Measurements from ENCODE around the gene XPNPEP1. TPM values are rescaled to one million over a fixed set of nuclear protein-coding genes. Genes with fewer than 3 reads are reported as not detected.
"Not testable (repeated sequence)": the region's sequence is repeated elsewhere in the genome, so short reads cannot be mapped to it uniquely, and the experiment has no call there.

XPNPEP1 gene
- total and polyA plus RNA-seq, 9 donors = 61.4 to 76.7 (median 65.2) TPM

DNA sequence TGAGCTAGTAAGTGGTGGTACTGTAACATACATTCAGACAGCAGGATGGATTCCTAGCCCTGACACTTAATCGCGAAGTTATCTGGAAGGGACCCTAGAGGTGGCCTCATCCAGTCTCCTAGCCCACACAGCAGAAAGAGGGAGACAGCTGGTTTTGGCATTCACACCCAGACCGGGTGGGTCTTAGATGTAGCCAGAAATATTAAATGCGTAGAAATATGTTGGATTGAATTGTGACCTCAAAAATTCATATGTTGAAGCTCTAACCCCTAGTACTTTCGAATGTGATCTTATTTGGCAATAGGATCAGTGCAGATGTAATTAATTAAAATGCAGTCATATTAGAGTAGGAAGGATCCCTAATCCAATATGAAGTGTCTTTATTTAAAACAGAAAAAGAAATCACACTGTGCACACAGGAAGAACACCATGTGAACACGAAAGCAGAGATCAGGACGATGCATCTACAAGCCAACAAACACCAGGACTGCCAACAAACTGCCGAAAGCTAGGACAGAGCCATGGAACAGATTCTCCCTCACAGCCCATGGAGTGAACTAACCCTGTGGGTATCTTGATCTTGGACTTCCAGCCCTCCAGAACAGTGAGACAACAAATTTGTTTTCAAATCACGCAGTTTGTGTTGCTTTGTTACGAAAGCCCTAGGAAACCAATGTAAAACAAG, 2.9 kb upstream of the XPNPEP1 start:
- peaks cover 2% of the 10 kb centered on the region for H3K36me3 ChIP-seq (ENCODE audit: control insufficient read depth, insufficient read depth, low read length)
- peak; percentile 68 for DNase-seq
- H3K9me3 ChIP-seq (replicated peaks; ENCODE audit: control insufficient read depth, low read depth, low read length) = no peaks in the 10 kb centered on the region
- no peak overlapping the region for H3K4me3 ChIP-seq (ENCODE audit: low read length)
- no peaks in the 10 kb centered on the region for H3K27me3 ChIP-seq (ENCODE audit: control insufficient read depth, insufficient read depth, low read length)
- peak overlapping the region; percentile 67 for H3K27ac ChIP-seq (ENCODE audit: low read length)
- H3K4me1 ChIP-seq (ENCODE audit: control insufficient read depth, insufficient read depth, low read length) = peaks cover 28% of the 10 kb centered on the region
- WGBS (ENCODE audit: insufficient coverage) = 58% methylated on average over 5 of the region's 10 CpGs

DNA sequence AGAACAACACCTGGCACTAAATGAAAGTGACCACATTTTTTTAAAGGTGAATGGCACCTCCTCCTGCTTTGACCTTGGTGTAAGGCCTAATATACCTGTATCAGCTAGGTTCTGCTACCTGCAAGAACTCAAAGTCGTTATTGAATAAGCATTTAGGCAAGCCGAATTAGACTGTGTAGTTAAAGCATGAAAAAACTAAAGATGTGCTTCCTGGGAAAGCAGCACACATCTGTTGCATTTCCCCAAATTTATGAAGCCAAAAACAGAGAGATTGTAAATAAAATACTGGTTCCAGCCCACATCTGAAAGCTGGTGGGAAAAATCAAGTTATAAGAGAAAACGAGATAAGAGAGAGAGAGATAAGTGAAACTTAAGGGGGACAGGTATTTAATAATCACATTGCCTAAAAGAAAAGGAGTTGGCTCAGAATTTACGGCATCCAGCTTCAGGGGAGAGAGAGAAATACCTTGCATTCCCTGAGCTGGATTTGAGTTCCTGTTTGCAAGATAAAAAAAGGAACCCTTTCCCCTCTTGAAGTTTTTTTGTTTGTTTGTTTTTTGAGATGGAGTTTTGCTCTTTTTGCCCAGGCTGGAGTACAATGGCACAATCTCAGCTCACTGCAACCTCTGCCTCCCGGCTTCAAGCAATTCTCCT, 1.8 kb upstream of the XPNPEP1 start:
- DNase-seq = no peak
- H3K27ac ChIP-seq (ENCODE audit: low read length) = peak overlapping the region; percentile 47
- no CpG with 5 or more reads among the region's 5 CpGs for WGBS (ENCODE audit: insufficient coverage)

DNA sequence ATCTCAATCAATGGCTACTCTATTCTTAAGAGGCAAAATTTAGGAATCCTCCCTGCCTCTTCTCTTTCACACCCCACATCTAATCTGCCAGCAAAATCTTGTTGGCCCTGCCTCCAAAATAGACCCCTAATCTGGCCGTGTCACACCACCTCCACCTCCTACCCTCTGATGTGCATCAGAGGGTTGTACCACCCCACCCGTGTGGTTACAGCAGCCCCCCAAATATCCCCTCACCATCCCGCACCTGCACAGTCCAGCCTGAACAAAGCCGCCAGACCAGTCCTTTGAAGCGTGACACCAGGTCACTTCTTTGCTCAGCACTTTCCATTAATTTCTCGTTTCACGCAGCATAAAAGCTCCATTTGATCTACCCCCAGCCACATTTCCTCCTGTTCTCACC, 776 bp upstream of the XPNPEP1 start:
- WGBS (ENCODE audit: insufficient coverage) = 86% methylated on average over 7 of the region's 7 CpGs

More for the DNA sequence above, 1.8 kb upstream of the XPNPEP1 start:
- Histone ChIP-seq H3K9me3 (replicated peaks; ENCODE audit: control insufficient read depth, low read depth, low read length) (no peaks in the 10 kb centered on the region), H3K4me3 (ENCODE audit: low read length) (no peak overlapping the region), H3K27me3 (ENCODE audit: control insufficient read depth, insufficient read depth, low read length) (no peaks in the 10 kb centered on the region), H3K36me3 (ENCODE audit: control insufficient read depth, insufficient read depth, low read length) (peaks cover 4% of the 10 kb centered on the region), H3K4me1 (ENCODE audit: control insufficient read depth, insufficient read depth, low read length) (peaks cover 29% of the 10 kb centered on the region)

DNA sequence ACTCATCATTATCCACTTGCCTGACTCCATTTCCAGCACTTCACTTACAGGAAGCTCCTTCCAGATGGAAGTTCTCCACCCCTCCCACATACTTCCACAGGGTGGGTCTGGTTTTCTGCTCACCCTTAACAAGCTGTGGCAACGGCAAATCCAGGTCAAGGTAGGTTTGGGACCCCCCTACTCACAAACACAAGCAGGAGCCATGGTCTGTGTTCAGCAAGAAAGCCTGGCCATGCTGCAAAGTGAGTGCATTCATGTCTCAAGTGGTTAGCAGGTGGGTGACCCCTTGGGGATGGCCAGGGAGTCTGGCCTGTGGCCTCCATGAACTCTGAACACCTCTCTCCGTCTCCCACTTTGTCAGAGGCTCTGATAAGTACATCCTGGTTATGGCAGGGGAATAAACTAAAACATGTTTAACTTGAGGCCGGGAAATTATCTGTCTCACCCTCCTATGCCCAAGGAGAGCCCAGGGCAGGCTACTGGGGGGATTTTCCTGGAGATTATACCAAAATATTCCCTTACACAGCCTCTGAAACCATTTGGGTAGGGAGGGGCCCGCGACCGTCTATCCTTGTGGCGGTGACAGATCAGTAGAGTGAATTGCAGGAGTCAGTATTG, 844 bp downstream of the XPNPEP1 start:
- no peak for DNase-seq
- no peaks in the 10 kb centered on the region for H3K27me3 ChIP-seq (ENCODE audit: control insufficient read depth, insufficient read depth, low read length)
- H3K4me1 ChIP-seq (ENCODE audit: control insufficient read depth, insufficient read depth, low read length) = peaks cover 29% of the 10 kb centered on the region
- H3K9me3 ChIP-seq (replicated peaks; ENCODE audit: control insufficient read depth, low read depth, low read length) = no peaks in the 10 kb centered on the region
- H3K27ac ChIP-seq (ENCODE audit: low read length) = peak overlapping the region; percentile 92
- H3K36me3 ChIP-seq (ENCODE audit: control insufficient read depth, insufficient read depth, low read length) = peaks cover 6% of the 10 kb centered on the region
- WGBS (ENCODE audit: insufficient coverage) = 24% methylated on average over 2 of the region's 7 CpGs
- peak overlapping the region; percentile 89 for H3K4me3 ChIP-seq (ENCODE audit: low read length)

More for the DNA sequence above, 776 bp upstream of the XPNPEP1 start:
- Histone ChIP-seq H3K27ac (ENCODE audit: low read length) (peak overlapping the region; percentile 79), H3K4me3 (ENCODE audit: low read length) (peak overlapping the region; percentile 89), H3K4me1 (ENCODE audit: control insufficient read depth, insufficient read depth, low read length) (peaks cover 29% of the 10 kb centered on the region), H3K9me3 (replicated peaks; ENCODE audit: control insufficient read depth, low read depth, low read length) (no peaks in the 10 kb centered on the region), H3K27me3 (ENCODE audit: control insufficient read depth, insufficient read depth, low read length) (no peaks in the 10 kb centered on the region), H3K36me3 (ENCODE audit: control insufficient read depth, insufficient read depth, low read length) (peaks cover 4% of the 10 kb centered on the region)
- no peak for DNase-seq

DNA sequence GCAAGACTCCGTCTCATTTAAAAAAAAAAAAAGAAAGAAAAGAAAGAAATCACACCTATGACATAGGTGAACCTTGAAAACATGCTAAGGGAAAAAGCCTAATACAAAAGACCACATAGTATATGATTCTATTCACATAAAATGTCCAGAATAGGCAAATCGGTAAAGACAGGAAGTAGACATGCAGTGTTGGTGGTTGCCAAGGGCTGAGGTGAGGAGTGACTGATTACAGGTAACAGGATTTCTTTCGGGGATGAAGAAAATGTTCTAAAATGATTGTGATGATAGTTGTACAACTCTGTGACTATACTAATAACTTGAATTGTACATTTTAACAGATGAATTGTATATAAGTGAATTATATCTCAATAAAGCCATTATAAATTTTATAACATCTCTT, 3.3 kb downstream of the XPNPEP1 start:
- WGBS (ENCODE audit: insufficient coverage) = no CpG with 5 or more reads among the region's 3 CpGs

DNA sequence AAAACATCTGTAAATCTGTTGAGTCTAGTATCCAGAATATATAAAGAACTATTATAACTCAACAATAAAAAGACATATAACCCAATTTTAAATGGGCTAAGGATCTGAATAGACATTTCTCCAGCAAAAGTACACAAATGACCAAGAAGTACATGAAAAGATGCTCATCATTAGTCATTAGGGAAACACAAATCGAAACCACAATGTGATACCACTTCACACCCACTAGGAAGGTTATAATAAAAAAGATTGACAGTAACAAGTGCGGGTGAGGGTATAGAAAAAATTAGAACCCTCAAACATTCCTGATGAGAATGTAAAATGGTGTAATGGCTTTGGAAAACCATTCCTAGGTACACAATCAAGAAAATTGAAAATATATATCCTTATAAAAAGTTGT, 4.1 kb downstream of the XPNPEP1 start:
- Histone ChIP-seq H3K9me3 (replicated peaks; ENCODE audit: control insufficient read depth, low read depth, low read length) (peaks cover 2% of the 10 kb centered on the region), H3K4me1 (ENCODE audit: control insufficient read depth, insufficient read depth, low read length) (peaks cover 25% of the 10 kb centered on the region), H3K27me3 (ENCODE audit: control insufficient read depth, insufficient read depth, low read length) (no peaks in the 10 kb centered on the region), H3K27ac (ENCODE audit: low read length) (no peak overlapping the region), H3K36me3 (ENCODE audit: control insufficient read depth, insufficient read depth, low read length) (peaks cover 6% of the 10 kb centered on the region), H3K4me3 (ENCODE audit: low read length) (no peak overlapping the region)
- no peak for DNase-seq
- WGBS (ENCODE audit: insufficient coverage) = no CpG with 5 or more reads among the region's 2 CpGs

More for the DNA sequence above, 3.3 kb downstream of the XPNPEP1 start:
- Histone ChIP-seq H3K4me1 (ENCODE audit: control insufficient read depth, insufficient read depth, low read length) (peaks cover 27% of the 10 kb centered on the region), H3K27ac (ENCODE audit: low read length) (no peak overlapping the region), H3K4me3 (ENCODE audit: low read length) (no peak overlapping the region), H3K36me3 (ENCODE audit: control insufficient read depth, insufficient read depth, low read length) (peaks cover 6% of the 10 kb centered on the region), H3K27me3 (ENCODE audit: control insufficient read depth, insufficient read depth, low read length) (no peaks in the 10 kb centered on the region), H3K9me3 (replicated peaks; ENCODE audit: control insufficient read depth, low read depth, low read length) (peaks cover 2% of the 10 kb centered on the region)
- DNase-seq = no peak

DNA sequence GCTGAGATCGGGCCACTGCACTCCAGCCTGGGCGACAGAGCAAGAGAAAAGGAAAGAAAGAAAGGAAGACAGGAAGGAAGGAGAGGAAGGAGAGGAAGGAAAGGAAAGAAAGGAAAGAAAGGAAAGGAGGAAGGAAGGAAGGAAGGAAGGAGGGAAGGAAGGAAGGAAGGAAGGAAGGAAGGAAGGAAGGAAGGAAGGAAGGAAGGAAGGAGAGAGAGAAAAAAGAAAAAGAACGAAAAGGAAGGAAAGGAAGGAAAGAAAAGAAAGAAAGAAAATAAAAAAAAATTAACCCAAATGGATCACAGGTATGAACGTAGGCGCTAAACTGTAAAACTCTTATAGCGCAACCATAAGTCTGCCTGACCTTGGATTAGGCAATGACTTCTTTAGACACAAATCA, 4.6 kb downstream of the XPNPEP1 start:
- H3K36me3 ChIP-seq (ENCODE audit: control insufficient read depth, insufficient read depth, low read length); DNase-seq; H3K27me3 ChIP-seq (ENCODE audit: control insufficient read depth, insufficient read depth, low read length); H3K27ac ChIP-seq (ENCODE audit: low read length); H3K9me3 ChIP-seq (replicated peaks; ENCODE audit: control insufficient read depth, low read depth, low read length); H3K4me3 ChIP-seq (ENCODE audit: low read length): not testable (repeated sequence)
- H3K4me1 ChIP-seq (ENCODE audit: control insufficient read depth, insufficient read depth, low read length) = peaks cover 20% of the 10 kb centered on the region
- 91% methylated on average over 2 of the region's 6 CpGs for WGBS (ENCODE audit: insufficient coverage)

DNA sequence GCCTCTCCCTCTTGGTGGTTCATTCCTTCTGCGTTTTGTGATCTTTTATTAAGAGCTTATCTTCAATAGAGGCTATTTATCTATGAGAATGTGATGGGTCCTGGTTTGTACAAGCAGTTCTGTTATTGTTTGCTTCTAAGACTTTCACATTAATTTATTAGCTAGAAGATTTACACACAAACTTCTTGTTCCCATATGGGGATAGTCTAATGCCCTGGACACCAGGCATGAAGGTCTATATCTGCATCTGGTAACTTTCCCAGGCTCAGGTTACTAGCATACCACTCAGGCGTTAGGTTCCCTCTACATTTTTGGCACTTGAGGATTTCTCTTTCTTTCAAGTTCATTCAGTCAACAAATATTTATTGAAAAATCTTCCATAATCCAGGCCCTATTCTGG, 7.7 kb downstream of the XPNPEP1 start:
- Histone ChIP-seq H3K36me3 (ENCODE audit: control insufficient read depth, insufficient read depth, low read length) (peaks cover 14% of the 10 kb centered on the region), H3K9me3 (replicated peaks; ENCODE audit: control insufficient read depth, low read depth, low read length) (peaks cover 2% of the 10 kb centered on the region), H3K4me3 (ENCODE audit: low read length) (no peak overlapping the region), H3K27me3 (ENCODE audit: control insufficient read depth, insufficient read depth, low read length) (no peaks in the 10 kb centered on the region), H3K4me1 (ENCODE audit: control insufficient read depth, insufficient read depth, low read length) (peaks cover 6% of the 10 kb centered on the region), H3K27ac (ENCODE audit: low read length) (no peak overlapping the region)
- 25% methylated on average over 1 of the region's 2 CpGs for WGBS (ENCODE audit: insufficient coverage)
- DNase-seq = no peak

DNA sequence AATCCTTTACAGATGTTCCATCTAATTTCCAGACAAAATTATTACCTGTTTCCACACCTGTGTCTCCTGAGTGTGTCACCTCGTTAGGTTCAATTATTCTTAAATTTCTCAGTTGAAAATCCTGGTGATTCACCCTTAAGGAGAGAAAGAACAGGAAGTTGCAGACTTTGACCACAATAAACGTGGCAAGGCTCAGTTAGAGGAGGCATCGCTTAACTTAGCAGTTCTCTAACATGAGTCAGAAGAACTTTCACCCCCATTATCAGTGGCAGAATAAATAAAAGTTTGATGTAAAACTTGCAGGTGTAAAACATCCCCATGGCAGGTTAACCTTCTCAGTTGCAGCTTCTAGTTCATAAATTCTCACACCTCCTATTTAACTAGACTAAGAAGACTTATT, 8.3 kb downstream of the XPNPEP1 start:
- Histone ChIP-seq H3K27ac (ENCODE audit: low read length) (no peak overlapping the region), H3K4me3 (ENCODE audit: low read length) (no peak overlapping the region), H3K27me3 (ENCODE audit: control insufficient read depth, insufficient read depth, low read length) (no peaks in the 10 kb centered on the region), H3K9me3 (replicated peaks; ENCODE audit: control insufficient read depth, low read depth, low read length) (peaks cover 2% of the 10 kb centered on the region), H3K4me1 (ENCODE audit: control insufficient read depth, insufficient read depth, low read length) (peaks cover 6% of the 10 kb centered on the region), H3K36me3 (ENCODE audit: control insufficient read depth, insufficient read depth, low read length) (peaks cover 14% of the 10 kb centered on the region)
- no CpG with 5 or more reads among the region's 3 CpGs for WGBS (ENCODE audit: insufficient coverage)
- DNase-seq = no peak

DNA sequence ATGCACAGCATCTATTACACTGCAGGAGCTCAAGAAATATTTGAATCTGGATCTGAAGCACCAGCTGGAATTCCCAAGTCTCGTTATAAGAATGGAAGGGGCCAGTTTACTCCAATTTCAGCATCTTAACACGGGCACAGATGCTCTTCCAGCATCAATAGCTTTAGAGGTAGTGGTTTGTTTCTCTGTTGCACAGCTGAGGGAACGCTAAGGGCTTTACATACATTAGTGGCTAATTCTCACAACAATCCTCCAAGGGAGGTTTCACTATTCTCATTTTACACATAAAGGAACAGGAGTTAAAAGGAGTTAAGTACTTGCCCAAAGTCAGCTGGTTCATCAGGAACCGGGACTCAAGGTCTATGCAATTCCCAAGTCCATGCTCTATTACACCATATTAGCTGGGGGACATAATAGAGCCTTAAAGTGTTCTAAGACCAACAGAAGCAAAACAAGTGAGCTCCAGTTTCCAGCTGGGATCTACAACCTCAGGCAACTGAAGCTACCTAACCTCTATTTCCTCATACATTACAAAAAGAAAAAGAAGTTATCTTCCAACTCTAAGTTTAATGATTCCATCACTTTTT, 9.9 kb downstream of the XPNPEP1 start:
- peaks cover 6% of the 10 kb centered on the region for H3K4me1 ChIP-seq (ENCODE audit: control insufficient read depth, insufficient read depth, low read length)
- peaks cover 14% of the 10 kb centered on the region for H3K36me3 ChIP-seq (ENCODE audit: control insufficient read depth, insufficient read depth, low read length)
- H3K4me3 ChIP-seq (ENCODE audit: low read length) = no peak overlapping the region
- H3K27ac ChIP-seq (ENCODE audit: low read length) = no peak overlapping the region
- DNase-seq = no peak
- WGBS (ENCODE audit: insufficient coverage) = no CpG with 5 or more reads among the region's 4 CpGs
- no peaks in the 10 kb centered on the region for H3K27me3 ChIP-seq (ENCODE audit: control insufficient read depth, insufficient read depth, low read length)
- H3K9me3 ChIP-seq (replicated peaks; ENCODE audit: control insufficient read depth, low read depth, low read length) = peaks cover 2% of the 10 kb centered on the region
